ENCODE measurements around the gene CEP20.

The CEP20 gene

GRCh38 chr16:15897121-15897780 is 8.8 kb upstream of the CEP20 start:
- DNase-seq: no peak

GRCh38 chr16:15894571-15895374 is 6.4 kb upstream of the CEP20 start:
- no peak for DNase-seq

- DNase-seq: no peak
These were observed 3.1 kb upstream of the CEP20 start for GRCh38 chr16:15891508-15891907.

- no peak for DNase-seq
These were observed 1.1 kb downstream of the CEP20 start for GRCh38 chr16:15887283-15887682.

- DNase-seq: no peak
These were observed 2.3 kb downstream of the CEP20 start for GRCh38 chr16:15886078-15886477.

GRCh38 chr16:15885560-15886001 is 2.8 kb downstream of the CEP20 start:
- no peak for DNase-seq

- DNase-seq: no peak
These were observed 5.8 kb downstream of the CEP20 start for GRCh38 chr16:15882563-15882962.

GRCh38 chr16:15881794-15882379 is 6.5 kb downstream of the CEP20 start:
- no peak for DNase-seq

- no peak for DNase-seq
These were observed 7.7 kb downstream of the CEP20 start for GRCh38 chr16:15880434-15881308.

GRCh38 chr16:15879255-15879811 is 9.1 kb downstream of the CEP20 start:
- DNase-seq: no peak

- no peak for DNase-seq
These were observed 11.9 kb downstream of the CEP20 start for GRCh38 chr16:15876503-15876902.

GRCh38 chr16:15874745-15875314 is 13.6 kb downstream of the CEP20 start:
- DNase-seq: peak in 1 of 2 donors; percentile 16

GRCh38 chr16:15873737-15874136 is 14.7 kb downstream of the CEP20 start:
- no peak for DNase-seq

- no peak for DNase-seq
These were observed 15.1 kb downstream of the CEP20 start for GRCh38 chr16:15873301-15873700.

GRCh38 chr16:15870011-15870410 is 18.4 kb downstream of the CEP20 start:
- no peak for DNase-seq

GRCh38 chr16:15866451-15866850 is 22.0 kb downstream of the CEP20 start:
- DNase-seq: no peak

- DNase-seq: no peak
These were observed 22.7 kb downstream of the CEP20 start for GRCh38 chr16:15865742-15866141.

GRCh38 chr16:15864939-15865338 is 23.5 kb downstream of the CEP20 start:
- DNase-seq: no peak

- DNase-seq: no peak
These were observed 26.4 kb downstream of the CEP20 start for GRCh38 chr16:15861996-15862395.

- DNase-seq: no peak
These were observed 29.3 kb downstream of the CEP20 start for GRCh38 chr16:15858921-15859668.

Measured in CD4-positive, alpha-beta T cell treated with Interferon alpha-2 for 1 hour (primary cell).